MM.1S (cell line): ENCODE results near the gene MYO1C.

Source experiments
- CTCF ChIP-seq: fragments of 300-600 bp; sonication (generic); IDR thresholded peaks from 2 replicates; pipeline ENCODE4 v1.5.1; 2016; ENCODE audit warnings: antibody characterized with exemption, low read length, mixed read lengths
- EZH2 ChIP-seq: fragments of 300-600 bp; sonication (generic); optimal IDR thresholded peaks from 2 replicates; pipeline ENCODE3; 2017; ENCODE audit warnings: low read depth, mild to moderate bottlenecking, antibody characterized with exemption, low read length, mixed read lengths

GRCh38 chr17:1521086-1521640 lies 28.7 kb upstream of the MYO1C start:
- no peak for TF ChIP-seq CTCF
- TF ChIP-seq EZH2, result no peak
